Right lobe of liver (tissue), 4 donors: ENCODE results near the gene TEN1.

Source experiments
- CTCF ChIP-seq, 4 donors: fragments of 200-600 bp in 3 of 4; fragments of 450-650 bp in 1 of 4; IDR thresholded peaks; one replicate each; pipeline versions ENCODE4 v1.5.1 to v1.8.0; 2016 to 2022; ENCODE audit warnings: antibody characterized with exemption in 4 of 4, mild to moderate bottlenecking in 2 of 4
- POLR2A ChIP-seq: fragments of 450-650 bp; IDR thresholded peaks from one replicate; pipeline ENCODE4 v1.6.1; 2017; ENCODE audit warnings: antibody characterized with exemption, mild to moderate bottlenecking
- donor health status: DM: no; HTN: no; CAD: no.
- donor health status: DM: no; HTN: no; CAD: no.
- donor health status: DM: no; HTN: yes; CAD: no.

GRCh38 chr17:76036497-76037261, 57.6 kb downstream of the TEN1 start:
- TF ChIP-seq CTCF (IDR thresholded peaks at IDR 0.05) (no peak), POLR2A (no peak)
